GM06990 (cell line): ENCODE measurements around the gene TMCC1.

ENCODE experiments used
- DNase-seq: peaks from one replicate; pipeline ENCODE4 v3.0.0-alpha.2; 2011; ENCODE audit not compliant: insufficient read length; ENCODE audit errors: extremely low read depth
- H3K27me3 ChIP-seq: replicated peaks from 2 replicates; pipeline ENCODE4 v1.6.0; 2011; ENCODE audit warnings: low read length; ENCODE audit not compliant: control insufficient read depth, insufficient read depth
- H3K36me3 ChIP-seq: 2 replicates; pipeline ENCODE4 v1.5.1; 2011; ENCODE audit warnings: low read length; ENCODE audit not compliant: control insufficient read depth, insufficient read depth
- H3K4me3 ChIP-seq: replicated peaks from 2 replicates; pipeline ENCODE4 v1.5.1; 2011; ENCODE audit warnings: low read depth, mild to moderate bottlenecking, control low read depth, low read length
- TF ChIP-seq, protein P1 (sequence below): IDR thresholded peaks from 2 replicates; pipeline ENCODE4 v1.5.1; 2011; ENCODE audit warnings: low read length, control low read depth, mild to moderate bottlenecking, inconsistent platforms; ENCODE audit not compliant: insufficient read depth, poor library complexity, severe bottlenecking

TMCC1 gene

GRCh38 chr3:129602730-129603560, 290.6 kb downstream of the TMCC1 start:
- Histone ChIP-seq H3K27me3 (peaks cover 6% of the 10 kb centered on the region; the same call in 1 of the 2 replicates), H3K4me3 (no peak overlapping the region), H3K36me3 (no peaks in the 10 kb centered on the region)
- no peak for DNase-seq
- TF ChIP-seq, protein P1, sequence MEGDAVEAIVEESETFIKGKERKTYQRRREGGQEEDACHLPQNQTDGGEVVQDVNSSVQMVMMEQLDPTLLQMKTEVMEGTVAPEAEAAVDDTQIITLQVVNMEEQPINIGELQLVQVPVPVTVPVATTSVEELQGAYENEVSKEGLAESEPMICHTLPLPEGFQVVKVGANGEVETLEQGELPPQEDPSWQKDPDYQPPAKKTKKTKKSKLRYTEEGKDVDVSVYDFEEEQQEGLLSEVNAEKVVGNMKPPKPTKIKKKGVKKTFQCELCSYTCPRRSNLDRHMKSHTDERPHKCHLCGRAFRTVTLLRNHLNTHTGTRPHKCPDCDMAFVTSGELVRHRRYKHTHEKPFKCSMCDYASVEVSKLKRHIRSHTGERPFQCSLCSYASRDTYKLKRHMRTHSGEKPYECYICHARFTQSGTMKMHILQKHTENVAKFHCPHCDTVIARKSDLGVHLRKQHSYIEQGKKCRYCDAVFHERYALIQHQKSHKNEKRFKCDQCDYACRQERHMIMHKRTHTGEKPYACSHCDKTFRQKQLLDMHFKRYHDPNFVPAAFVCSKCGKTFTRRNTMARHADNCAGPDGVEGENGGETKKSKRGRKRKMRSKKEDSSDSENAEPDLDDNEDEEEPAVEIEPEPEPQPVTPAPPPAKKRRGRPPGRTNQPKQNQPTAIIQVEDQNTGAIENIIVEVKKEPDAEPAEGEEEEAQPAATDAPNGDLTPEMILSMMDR = no peak

DNA sequence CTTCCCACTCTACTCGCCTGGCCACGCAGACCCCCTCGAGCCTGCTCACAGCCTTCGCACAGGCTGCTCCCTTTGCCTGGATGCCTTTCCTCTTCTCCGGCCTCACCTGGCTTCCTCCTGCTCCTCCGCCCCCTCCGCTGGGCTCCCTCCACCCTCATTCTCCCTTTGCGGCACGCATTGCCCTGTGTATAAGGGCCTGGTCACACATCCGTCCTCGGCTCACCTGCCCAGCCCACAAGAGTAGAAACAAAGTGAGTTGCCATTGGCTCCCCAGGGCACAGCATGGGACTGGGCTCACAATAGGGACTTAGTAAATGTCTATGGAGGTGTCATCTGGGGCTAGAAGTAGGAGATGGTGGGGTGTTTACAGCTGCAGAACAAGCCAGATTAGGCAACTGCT, 291.2 kb downstream of the TMCC1 start:
- Histone ChIP-seq H3K4me3 (no peak overlapping the region), H3K27me3 (peaks cover 6% of the 10 kb centered on the region; the same call in 1 of the 2 replicates), H3K36me3 (no peaks in the 10 kb centered on the region)
- TF ChIP-seq, protein P1 = no peak
- DNase-seq = no peak

- H3K4me3 ChIP-seq = no peak overlapping the region
- DNase-seq = no peak
- H3K27me3 ChIP-seq = peaks cover 6% of the 10 kb centered on the region; the same call in 1 of the 2 replicates
- H3K36me3 ChIP-seq = no peaks in the 10 kb centered on the region
- TF ChIP-seq, protein P1 = no peak
Measured at GRCh38 chr3:129601713-129602112, 291.8 kb downstream of the TMCC1 start.

GRCh38 chr3:129600348-129600747, 293.2 kb downstream of the TMCC1 start:
- Histone ChIP-seq H3K4me3 (no peak overlapping the region), H3K36me3 (no peaks in the 10 kb centered on the region), H3K27me3 (peaks cover 8% of the 10 kb centered on the region; the same call in 1 of the 2 replicates)
- TF ChIP-seq, protein P1 = no peak
- DNase-seq = no peak

- Histone ChIP-seq H3K36me3 (no peaks in the 10 kb centered on the region), H3K4me3 (no peak overlapping the region), H3K27me3 (peaks cover 4% of the 10 kb centered on the region; the same call in 1 of the 2 replicates)
- TF ChIP-seq, protein P1 = no peak
- DNase-seq = no peak
Measured at GRCh38 chr3:129599607-129600006, 293.9 kb downstream of the TMCC1 start.
